HEK293 (cell line): ENCODE measurements around the gene MRTFB.

Source experiments
- ATF2 ChIP-seq: fragments of 450-650 bp; formaldehyde crosslinking; IDR thresholded peaks from 2 replicates; pipeline ENCODE4 v1.5.1; 2016; ENCODE audit warnings: missing biosample characterization, missing genetic modification characterization, low read depth
- CTCF ChIP-seq: fragments of 450-650 bp; formaldehyde crosslinking; IDR thresholded peaks from 2 replicates; pipeline ENCODE4 v1.5.1; 2016; ENCODE audit warnings: missing biosample characterization, missing genetic modification characterization
- KLF10 ChIP-seq: fragments of 450-650 bp; IDR thresholded peaks from 2 replicates; pipeline ENCODE4 v1.5.1; 2018; ENCODE audit warnings: missing biosample characterization, mild to moderate bottlenecking, missing genetic modification characterization
- MEIS1 ChIP-seq: sonication (generic); formaldehyde crosslinking; IDR thresholded peaks from 2 replicates; pipeline ENCODE4 v1.8.1; 2022; ENCODE audit warnings: missing genetic modification reagents, mild to moderate bottlenecking, borderline replicate concordance
- MZF1 ChIP-seq: fragments of 450-650 bp; formaldehyde crosslinking; IDR thresholded peaks from 2 replicates; pipeline ENCODE4 v1.5.1; 2017; ENCODE audit warnings: missing biosample characterization, missing genetic modification characterization, borderline replicate concordance
- YY1 ChIP-seq: fragments of 450-650 bp; formaldehyde crosslinking; IDR thresholded peaks from 2 replicates; pipeline ENCODE4 v1.5.1; 2018; ENCODE audit warnings: missing biosample characterization, missing genetic modification characterization
- ZBTB21 ChIP-seq: fragments of 450-650 bp; formaldehyde crosslinking; IDR thresholded peaks from 2 replicates; pipeline ENCODE4 v1.5.1; 2017; ENCODE audit warnings: missing biosample characterization, missing genetic modification characterization
- ZBTB44 ChIP-seq: fragments of 450-650 bp; IDR thresholded peaks from 2 replicates; pipeline ENCODE4 v1.5.1; 2018; ENCODE audit warnings: missing biosample characterization, mild to moderate bottlenecking, missing genetic modification characterization
- ZNF133 ChIP-seq: fragments of 450-650 bp; formaldehyde crosslinking; IDR thresholded peaks from 2 replicates; pipeline ENCODE4 v1.5.1; 2016; ENCODE audit warnings: missing biosample characterization, missing genetic modification characterization
- ZNF202 ChIP-seq: fragments of 450-650 bp; formaldehyde crosslinking; IDR thresholded peaks from 2 replicates; pipeline ENCODE4 v1.5.1; 2016; ENCODE audit warnings: missing biosample characterization, missing genetic modification characterization, borderline replicate concordance
- ZNF239 ChIP-seq: fragments of 450-650 bp; formaldehyde crosslinking; IDR thresholded peaks from 2 replicates; pipeline ENCODE4 v1.5.1; 2016; ENCODE audit warnings: missing biosample characterization, missing genetic modification characterization
- ZNF404 ChIP-seq: fragments of 450-650 bp; formaldehyde crosslinking; IDR thresholded peaks from 2 replicates; pipeline ENCODE4 v1.5.1; 2017; ENCODE audit warnings: missing biosample characterization, missing genetic modification characterization
- ZNF776 ChIP-seq: fragments of 450-650 bp; formaldehyde crosslinking; IDR thresholded peaks from 2 replicates; pipeline ENCODE4 v1.5.0; 2017; ENCODE audit warnings: missing biosample characterization, missing genetic modification characterization, borderline replicate concordance

GRCh38 chr16:14263011-14263410 is 191.9 kb downstream of the MRTFB start:
- TF ChIP-seq ZNF133 (tag by site-specific recombination) = no peak
- TF ChIP-seq ZNF202 (tag by site-specific recombination) = no peak
- no peak for TF ChIP-seq MEIS1 (CRISPR knock-in tag)
- no peak for TF ChIP-seq KLF10 (tag by site-specific recombination)
- no peak for TF ChIP-seq ZBTB44 (tag by site-specific recombination)
- TF ChIP-seq CTCF (tag by site-specific recombination) = no peak
- TF ChIP-seq ZBTB21 = no peak
- no peak for TF ChIP-seq ATF2 (tag by site-specific recombination)
- no peak for TF ChIP-seq ZNF404
- no peak for TF ChIP-seq ZNF239 (tag by site-specific recombination)
- no peak for TF ChIP-seq ZNF776 (tag by site-specific recombination)
- TF ChIP-seq YY1 (tag by site-specific recombination) = no peak
- no peak for TF ChIP-seq MZF1
